ENCODE results near the gene MSRB3. TPM values are rescaled to one million over a fixed set of nuclear protein-coding genes. Genes with fewer than 3 reads are reported as not detected.

MSRB3 gene
- 0.93 and 2.1 TPM in 2 replicates for total RNA-seq

DNA sequence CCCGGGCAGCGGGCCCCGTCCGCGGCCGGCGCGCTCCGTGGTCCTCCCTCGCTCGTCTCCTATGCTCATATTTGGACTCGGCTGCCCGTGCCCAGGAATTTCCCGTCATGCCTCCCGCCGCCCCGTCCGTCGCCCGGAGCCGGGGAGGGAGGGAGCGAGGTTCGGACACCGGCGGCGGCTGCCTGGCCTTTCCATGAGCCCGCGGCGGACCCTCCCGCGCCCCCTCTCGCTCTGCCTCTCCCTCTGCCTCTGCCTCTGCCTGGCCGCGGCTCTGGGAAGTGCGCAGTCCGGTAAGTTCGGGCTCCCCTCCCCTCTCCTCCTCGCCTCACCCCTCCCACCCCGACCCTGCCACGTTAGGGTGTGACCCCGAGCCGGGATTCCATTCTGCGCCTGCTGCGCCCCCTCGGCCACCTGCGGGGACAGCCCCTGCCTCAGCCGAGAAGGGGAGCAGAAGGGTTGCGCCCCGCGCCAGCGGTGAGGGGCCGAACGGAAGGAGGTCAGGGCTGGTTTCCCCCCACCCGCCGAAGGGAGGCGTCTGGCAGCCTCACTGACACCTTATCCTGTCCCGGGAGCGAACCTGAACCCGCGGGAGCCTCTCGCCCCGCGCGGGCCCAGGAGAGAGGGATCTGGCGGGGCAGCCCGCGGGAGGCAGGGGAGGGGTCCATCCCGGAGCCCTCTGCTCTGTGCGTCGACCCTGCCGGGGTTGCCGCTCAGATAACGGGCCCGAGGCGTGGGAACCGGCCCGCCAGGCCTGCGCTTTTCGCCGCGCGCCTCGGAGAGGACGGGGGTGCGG is at the start of gene MSRB3:
TSS of gene MSRB3 (plus strand) at position 108 of the 793 bp plus-strand sequence. CDS start 29,897 bp downstream, outside the sequence.

Other genes with a start within 250 kb of the MSRB3 start
- gene WIF1, start 157.4 kb upstream of the MSRB3 start, total RNA-seq: 0.07 and 0.84 TPM in 2 replicates
- gene LEMD3, start 109.1 kb upstream of the MSRB3 start, total RNA-seq: 21.0 and 24.6 TPM in 2 replicates

All from airway epithelial cell (primary cell).